H1 (cell line): ENCODE data around the gene FHIT. TPM values are rescaled to one million over a fixed set of nuclear protein-coding genes. Genes with fewer than 3 reads are reported as not detected.

Experiments
- CTCF ChIA-PET: fragments of 300-600 bp; sonication (Branson Sonifier 250); formaldehyde crosslinking; loops from one replicate; lab custom pipeline; 2021; ENCODE audit not compliant: partially characterized antibody; lab: Charles Lee
- POLR2A ChIA-PET: fragments of 300-600 bp; sonication (Branson Sonifier 250); formaldehyde crosslinking; loops from one replicate; lab custom pipeline; 2021; ENCODE audit warnings: inconsistent platforms; ENCODE audit not compliant: partially characterized antibody; lab: Charles Lee
- DNase-seq, 2 experiments: peaks; one replicate each; pipeline versions ENCODE4 v3.0.0 to v3.0.0-alpha.2; 2010 to 2022; ENCODE audit warnings: low spot score in 2 of 2, low read depth in 1 of 2, mixed read lengths in 1 of 2
- FAIRE-seq: peaks from 2 replicates; lab custom pipeline; 2011; peaks lifted over from hg19 to GRCh38; lab: Jason Lieb, UNC
- H2AFZ ChIP-seq: 2 replicates; pipeline ENCODE4 v1.8.1; 2012; ENCODE audit warnings: low read length, inconsistent platforms
- H2AK5ac ChIP-seq: 2 replicates; pipeline ENCODE4 v1.6.1; 2013; ENCODE audit warnings: low read depth, low read length
- H2BK120ac ChIP-seq: replicated peaks from 2 replicates; pipeline ENCODE3; 2013; ENCODE audit warnings: low read depth, low read length, inconsistent platforms
- H2BK12ac ChIP-seq: 2 replicates; pipeline ENCODE4 v1.6.1; 2013; ENCODE audit warnings: low read depth, low read length
- H2BK15ac ChIP-seq: 2 replicates; pipeline ENCODE4 v1.6.1; 2013; ENCODE audit warnings: low read length
- H2BK20ac ChIP-seq: 2 replicates; pipeline ENCODE4 v1.6.1; 2013; ENCODE audit warnings: low read length
- H2BK5ac ChIP-seq: 2 replicates; pipeline ENCODE4 v1.6.1; 2013; ENCODE audit warnings: low read depth, low read length
- H3K14ac ChIP-seq: 2 replicates; pipeline ENCODE4 v1.6.1; 2013; ENCODE audit warnings: inconsistent platforms; ENCODE audit not compliant: insufficient read length
- H3K18ac ChIP-seq: 2 replicates; pipeline ENCODE4 v1.6.1; 2013; ENCODE audit warnings: low read length; ENCODE audit errors: extremely low read depth
- H3K23ac ChIP-seq: 2 replicates; pipeline ENCODE4 v1.6.1; 2013; ENCODE audit warnings: inconsistent platforms; ENCODE audit not compliant: insufficient read length
- H3K23me2 ChIP-seq: 2 replicates; pipeline ENCODE4 v1.6.1; 2013; ENCODE audit warnings: low read depth, low read length
- H3K27ac ChIP-seq: 2 replicates; pipeline ENCODE4 v1.6.1; 2011; ENCODE audit warnings: low read depth, low read length, inconsistent platforms
- H3K27me3 ChIP-seq, 4 experiments: replicated peaks in 1 of 4; 1 replicate in 1 of 4; 2 replicates in 3 of 4; pipeline versions ENCODE4 v1.6.1 to v1.8.1; 2011 to 2013; ENCODE audit warnings: low read length in 3 of 4, mild to moderate bottlenecking in 3 of 4, inconsistent platforms in 2 of 4, mixed read lengths in 2 of 4, moderate library complexity in 1 of 4; ENCODE audit not compliant: control insufficient read depth in 3 of 4, insufficient read depth in 3 of 4; ENCODE audit errors: extremely low read depth in 1 of 4
- H3K36me3 ChIP-seq, 4 experiments: 2 replicates each; pipeline versions ENCODE4 v1.6.1 to v1.8.1; 2011 to 2013; ENCODE audit warnings: mild to moderate bottlenecking in 4 of 4, low read length in 3 of 4, moderate library complexity in 2 of 4, control low read depth in 1 of 4, inconsistent platforms in 1 of 4; ENCODE audit not compliant: insufficient read depth in 4 of 4, control insufficient read depth in 2 of 4
- H3K4ac ChIP-seq: replicated peaks from 2 replicates; pipeline ENCODE3; 2013; ENCODE audit warnings: low read length, low read depth, mixed read lengths, inconsistent platforms; ENCODE audit not compliant: insufficient read length
- H3K4me1 ChIP-seq, 4 experiments: replicated peaks in 1 of 4; 1 replicate in 1 of 4; 2 replicates in 3 of 4; pipeline versions ENCODE4 v1.6.1 to v1.8.1; 2011 to 2013; ENCODE audit warnings: low read length in 3 of 4, inconsistent platforms in 2 of 4, mixed read lengths in 1 of 4; ENCODE audit not compliant: insufficient read depth in 4 of 4, control insufficient read depth in 3 of 4
- H3K4me2 ChIP-seq, 2 experiments: 2 replicates each; pipeline versions ENCODE4 v1.6.1 to v1.8.1; 2011 to 2013; ENCODE audit warnings: low read depth in 2 of 2, low read length in 2 of 2, control low read depth in 1 of 2, inconsistent platforms in 1 of 2, mild to moderate bottlenecking in 1 of 2; ENCODE audit not compliant: insufficient read depth in 1 of 2
- H3K4me3 ChIP-seq, 4 experiments: fragments of 200-600, 300-600 bp in 1 of 4; sonication (generic), shearing (Covaris generic), sonication (Bioruptor Twin) in 1 of 4; 2 replicates each; pipeline versions ENCODE4 v1.5.1 to v1.8.1; 2011 to 2016; ENCODE audit warnings: low read length in 4 of 4, low read depth in 3 of 4, control low read depth in 2 of 4, inconsistent platforms in 2 of 4, mild to moderate bottlenecking in 2 of 4, mixed read lengths in 1 of 4, moderate library complexity in 1 of 4; ENCODE audit not compliant: insufficient read depth in 2 of 4; ENCODE audit errors: extremely low read depth in 1 of 4
- H3K56ac ChIP-seq: replicated peaks from 2 replicates; pipeline ENCODE3; 2013; ENCODE audit warnings: low read depth, mild to moderate bottlenecking, mixed read lengths, low read length, inconsistent platforms; ENCODE audit not compliant: insufficient read length
- H3K79me1 ChIP-seq: 2 replicates; pipeline ENCODE4 v1.6.1; 2013; ENCODE audit warnings: low read depth, low read length, control low read depth
- H3K79me2 ChIP-seq, 2 experiments: 2 replicates each; pipeline versions ENCODE4 v1.6.1 to v1.8.1; 2012 to 2013; ENCODE audit warnings: low read length in 2 of 2, mild to moderate bottlenecking in 2 of 2, inconsistent platforms in 1 of 2; ENCODE audit not compliant: insufficient read depth in 2 of 2, control insufficient read depth in 1 of 2
- H3K9ac ChIP-seq, 4 experiments: replicated peaks in 1 of 4; 1 replicate in 1 of 4; 2 replicates in 3 of 4; pipeline versions ENCODE4 v1.6.1 to v1.8.1; 2011 to 2013; ENCODE audit warnings: low read depth in 3 of 4, low read length in 3 of 4, control low read depth in 2 of 4, mild to moderate bottlenecking in 2 of 4, moderate library complexity in 2 of 4, inconsistent platforms in 1 of 4; ENCODE audit errors: extremely low read depth in 1 of 4
- H3K9me3 ChIP-seq, 2 experiments: 2 replicates each; pipeline versions ENCODE4 v1.6.1 to v1.8.1; 2012 to 2013; ENCODE audit warnings: mild to moderate bottlenecking in 2 of 2, moderate library complexity in 2 of 2, control low read depth in 1 of 2, inconsistent platforms in 1 of 2, low read depth in 1 of 2, low read length in 1 of 2, mixed read lengths in 1 of 2; ENCODE audit not compliant: insufficient read depth in 2 of 2
- H4K20me1 ChIP-seq, 2 experiments: replicated peaks in 1 of 2; 2 replicates each; pipeline versions ENCODE3 to v1.8.1; 2011 to 2013; ENCODE audit warnings: inconsistent platforms in 2 of 2, low read length in 2 of 2, mild to moderate bottlenecking in 1 of 2; ENCODE audit not compliant: insufficient read depth in 2 of 2, control insufficient read depth in 1 of 2
- H4K5ac ChIP-seq: 2 replicates; pipeline ENCODE4 v1.6.1; 2013; ENCODE audit warnings: low read length, low read depth, mixed read lengths, inconsistent platforms; ENCODE audit not compliant: insufficient read length
- H4K8ac ChIP-seq: 2 replicates; pipeline ENCODE4 v1.8.0; 2013; ENCODE audit warnings: mild to moderate bottlenecking, moderate library complexity, low read length, inconsistent platforms; ENCODE audit not compliant: insufficient read depth; ENCODE audit errors: extremely low read depth
- H4K91ac ChIP-seq: replicated peaks from 2 replicates; pipeline ENCODE3; 2013; ENCODE audit warnings: low read length, mixed read lengths, inconsistent platforms; ENCODE audit not compliant: insufficient read length
- ASH2L ChIP-seq: fragments of 200-600, 300-600 bp; sonication (generic); IDR thresholded peaks from one replicate; pipeline ENCODE4 v1.7.1; 2017; ENCODE audit warnings: low read length
- BRCA1 ChIP-seq: IDR thresholded peaks from 2 replicates; pipeline ENCODE4 v1.6.1; 2012; ENCODE audit warnings: low read depth, low read length, improper control_type of control experiment
- CBX5 ChIP-seq: fragments of 300-800, 300-1000 bp; sonication (generic); IDR thresholded peaks from 2 replicates; pipeline ENCODE4 v1.7.1; 2016; ENCODE audit warnings: antibody characterized with exemption, low read length, low read depth
- CTBP2 ChIP-seq: IDR thresholded peaks from 2 replicates; pipeline ENCODE4 v1.7.0; 2011; ENCODE audit warnings: borderline replicate concordance, mild to moderate bottlenecking, moderate library complexity, mixed read lengths, low read length; ENCODE audit not compliant: insufficient read depth, insufficient read length
- EZH2 ChIP-seq: fragments of 200-600 bp; sonication (generic); IDR thresholded peaks from 2 replicates; pipeline ENCODE4 v1.7.1; 2012; ENCODE audit warnings: low read depth, mild to moderate bottlenecking, moderate library complexity, low read length, inconsistent platforms; ENCODE audit not compliant: severe bottlenecking
- NANOG ChIP-seq: IDR thresholded peaks from 2 replicates; pipeline ENCODE4 v1.6.1; 2011; ENCODE audit warnings: low read length, low read depth, mild to moderate bottlenecking, inconsistent platforms; ENCODE audit not compliant: insufficient read depth, poor library complexity, severe bottlenecking
- SIRT6 ChIP-seq: IDR thresholded peaks from one replicate; pipeline ENCODE4 v1.7.1; 2012; ENCODE audit warnings: low read length, inconsistent platforms
- SP1 ChIP-seq: IDR thresholded peaks from 2 replicates; pipeline ENCODE4 v1.6.1; 2011; ENCODE audit warnings: low read depth, low read length
- SP2 ChIP-seq: IDR thresholded peaks from 2 replicates; pipeline ENCODE4 v1.6.1; 2012; ENCODE audit warnings: mild to moderate bottlenecking, low read length, inconsistent platforms
- SUZ12 ChIP-seq: fragments of 200-600 bp; sonication (generic); IDR thresholded peaks from 2 replicates; pipeline ENCODE4 v1.6.1; 2012; ENCODE audit warnings: mild to moderate bottlenecking, inconsistent platforms, low read length, moderate library complexity, mixed read lengths
- USF2 ChIP-seq: IDR thresholded peaks from 2 replicates; pipeline ENCODE4 v1.6.1; 2011; ENCODE audit warnings: low read length, improper control_type of control experiment
- WGBS, 2 experiments: shearing (Covaris generic) in 1 of 2; methylation state at CpG; one replicate each; pipeline versions ENCODE4 v1.1.6 to v1.1.7; 2013 to 2015; ENCODE audit warnings: low lambda C conversion rate in 2 of 2, mixed read lengths in 2 of 2, inconsistent platforms in 1 of 2, low coverage in 1 of 2, missing lambda C conversion rate in 1 of 2; ENCODE audit not compliant: insufficient replicate concordance in 2 of 2, insufficient coverage in 1 of 2, insufficient read length in 1 of 2; ENCODE audit errors: extremely low coverage in 1 of 2, missing lambda C conversion rate in 1 of 2; 5-methylcytosine and 5-hydroxymethylcytosine counted together
- polyA plus RNA-seq, 7 experiments: library from polyadenylated mRNA; depleted of rRNA in 3 of 7; stranded (reverse) in 5 of 7; unstranded in 2 of 7; fragments of >200 nt in 5 of 7; fragments of 200-250 nt in 2 of 7; gene quantifications; 1 replicate in 5 of 7; 2 replicates in 1 of 7; 4 replicates in 1 of 7; pipeline versions ENCODE4 v1.2.1 to v1.2.3, GENCODE V29; 2011 to 2013; ENCODE audit warnings: missing spikeins in 2 of 7, mixed read lengths in 2 of 7
- total RNA-seq: library from RNA; stranded (reverse); fragmentation: NEBNext Ultra II Directional; extraction: Animal tissue kit (Norgen Biotek cat#: 25700); gene quantifications from 2 replicates; pipeline ENCODE4 v1.2.1, GENCODE V29; 2021
- TF ChIP-seq, protein P1 (sequence below): IDR thresholded peaks from 2 replicates; pipeline ENCODE4 v1.6.1; 2012; ENCODE audit warnings: low read length, inconsistent platforms

The FHIT gene
- total and polyA plus RNA-seq, 2 of the 8 experiments (the other 6 are each of a cell fraction or from before 2014, with no cell fraction given) = 1.2 to 3.2 TPM

DNA sequence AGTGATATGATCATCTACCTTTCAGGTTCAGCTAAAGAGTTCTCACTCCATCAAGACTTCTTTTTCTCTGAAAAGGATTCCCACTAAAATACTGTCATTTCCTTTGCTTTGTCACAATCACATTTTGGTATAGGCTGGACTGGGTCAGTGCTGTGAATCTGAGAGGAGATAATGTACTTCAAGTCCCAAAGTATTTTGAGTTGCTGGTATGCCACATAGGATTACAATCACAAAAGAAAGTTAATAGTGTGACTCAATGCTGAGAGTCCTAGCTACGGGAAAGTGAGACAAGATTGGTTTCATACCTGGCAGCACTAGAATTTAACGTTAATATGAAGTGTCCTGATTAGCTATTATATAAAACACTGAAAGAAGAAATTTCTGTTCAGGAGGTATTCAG is 1073.5 kb downstream of the FHIT start:
- Histone ChIP-seq H3K4me3 (no peak overlapping the region), H4K20me1 (no peaks in the 10 kb centered on the region), H3K4ac (no peak overlapping the region), H3K18ac (no peak overlapping the region), H3K36me3 (no peaks in the 10 kb centered on the region), H3K14ac (no peak overlapping the region), H3K23me2 (no peaks in the 10 kb centered on the region), H2AK5ac (no peak overlapping the region), H2BK20ac (no peak overlapping the region), H2BK12ac (no peak overlapping the region), H3K4me2 (no peak overlapping the region), H3K79me2 (no peaks in the 10 kb centered on the region), H3K9ac (no peak overlapping the region), H2AFZ (no peak overlapping the region), H4K8ac (no peak overlapping the region), H2BK15ac (no peak overlapping the region), H3K23ac (no peak overlapping the region), H2BK120ac (no peak overlapping the region), H2BK5ac (no peak overlapping the region), H4K5ac (no peak overlapping the region), H3K27me3 (no peaks in the 10 kb centered on the region), H3K79me1 (no peaks in the 10 kb centered on the region), H3K4me1 (peaks cover 0 to 4% (median 0%) of the 10 kb centered on the region in 4 experiments; a peak in 1 of 7 replicates), H3K9me3 (no peaks in the 10 kb centered on the region), H3K56ac (no peak overlapping the region), H4K91ac (no peak overlapping the region), H3K27ac (no peak overlapping the region)
- DNase-seq (no peak), FAIRE-seq (no peak)
- ChIA-PET CTCF (no interaction called here), POLR2A (no interaction called here)
- WGBS, 2 experiments = 100% methylated on average over 2 of the region's 2 CpGs; no CpG with 5 or more reads in 1 of the 2 experiments
- TF ChIP-seq USF2 (no peak), SUZ12 (no peak), SP2 (no peak), EZH2 (no peak), NANOG (no peak), BRCA1 (no peak), ASH2L (no peak), SIRT6 (no peak), CBX5 (no peak), SP1 (no peak), CTBP2 (no peak)
- TF ChIP-seq, protein P1, sequence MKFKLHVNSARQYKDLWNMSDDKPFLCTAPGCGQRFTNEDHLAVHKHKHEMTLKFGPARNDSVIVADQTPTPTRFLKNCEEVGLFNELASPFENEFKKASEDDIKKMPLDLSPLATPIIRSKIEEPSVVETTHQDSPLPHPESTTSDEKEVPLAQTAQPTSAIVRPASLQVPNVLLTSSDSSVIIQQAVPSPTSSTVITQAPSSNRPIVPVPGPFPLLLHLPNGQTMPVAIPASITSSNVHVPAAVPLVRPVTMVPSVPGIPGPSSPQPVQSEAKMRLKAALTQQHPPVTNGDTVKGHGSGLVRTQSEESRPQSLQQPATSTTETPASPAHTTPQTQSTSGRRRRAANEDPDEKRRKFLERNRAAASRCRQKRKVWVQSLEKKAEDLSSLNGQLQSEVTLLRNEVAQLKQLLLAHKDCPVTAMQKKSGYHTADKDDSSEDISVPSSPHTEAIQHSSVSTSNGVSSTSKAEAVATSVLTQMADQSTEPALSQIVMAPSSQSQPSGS = no peak
